DMS53 (cell line): ENCODE data around the gene CTTNBP2.

ENCODE experiments used
- DNase-seq: peaks from one replicate; lab custom pipeline; 2025; lab: John Stamatoyannopoulos, UW

The CTTNBP2 gene

DNA sequence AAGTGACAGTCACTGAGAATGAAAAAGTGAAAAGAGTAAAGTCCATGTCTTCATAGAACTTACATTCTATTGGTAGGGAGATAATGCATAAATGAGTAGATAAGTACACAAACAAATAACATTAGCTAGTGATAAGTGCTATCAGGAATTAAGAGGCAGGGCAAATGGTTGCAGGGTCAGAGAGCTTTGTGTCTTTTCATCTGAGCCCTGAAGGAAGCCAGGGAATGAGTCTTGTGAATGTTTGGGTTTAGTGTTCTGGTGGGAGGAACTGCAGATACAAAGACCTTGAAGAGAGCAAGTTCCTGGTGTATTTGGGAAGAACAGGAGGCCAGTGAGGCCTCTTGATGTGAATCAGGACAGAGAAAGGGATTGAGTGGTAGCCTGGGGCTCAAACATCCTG lies 183.8 kb downstream of the CTTNBP2 start:
- no peak for DNase-seq

DNA sequence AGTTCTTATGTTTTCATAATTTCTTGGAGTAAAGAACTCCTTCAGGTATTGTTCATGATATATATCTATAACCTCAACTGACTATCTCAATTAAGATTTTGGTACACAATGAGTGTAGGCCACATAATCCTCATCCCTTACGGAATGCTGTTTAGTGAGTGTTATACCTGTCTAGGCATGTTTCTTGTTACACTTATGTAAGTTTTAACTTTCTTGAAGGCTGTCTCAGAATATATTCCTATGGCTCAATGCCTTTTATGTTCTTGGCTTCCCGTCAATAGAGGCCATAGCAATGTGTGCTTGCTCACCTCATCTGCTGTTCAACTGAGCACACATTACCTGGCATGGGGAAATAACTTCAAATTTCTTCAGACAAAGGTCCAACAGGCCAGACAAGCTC lies 185.1 kb downstream of the CTTNBP2 start:
- no peak for DNase-seq

DNA sequence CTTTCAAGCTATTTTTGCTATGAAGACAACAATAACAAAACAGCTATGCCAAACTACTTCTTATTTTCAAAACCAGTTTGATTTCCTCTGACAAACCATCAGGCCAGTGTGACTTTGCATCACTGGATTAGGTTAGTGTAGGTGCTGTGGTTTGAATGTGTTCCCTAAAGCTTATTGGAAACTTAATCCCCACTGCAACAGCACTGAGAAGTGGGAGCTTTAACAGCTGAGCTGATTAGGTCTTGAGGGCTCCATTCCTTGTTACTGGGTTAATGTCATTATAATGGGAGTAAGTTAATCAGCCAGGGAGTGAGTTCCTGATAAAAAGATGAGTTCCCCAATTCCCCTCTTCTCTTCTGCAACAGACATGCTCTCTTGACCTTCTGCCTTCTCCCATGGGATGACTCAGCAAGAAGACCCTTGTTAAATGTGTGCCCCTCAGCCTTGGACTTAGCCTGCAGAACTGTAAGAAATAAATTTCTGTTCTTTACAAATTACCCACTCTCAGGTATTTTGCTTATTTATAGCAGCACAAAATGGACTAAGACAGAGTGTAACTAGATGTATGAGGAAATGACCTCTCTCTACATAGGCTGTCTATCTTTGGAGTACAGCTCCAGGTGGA lies 186.8 kb downstream of the CTTNBP2 start:
- DNase-seq: peak; percentile 25

GRCh38 chr7:117685795-117686194 lies 187.4 kb downstream of the CTTNBP2 start:
- DNase-seq: no peak

DNA sequence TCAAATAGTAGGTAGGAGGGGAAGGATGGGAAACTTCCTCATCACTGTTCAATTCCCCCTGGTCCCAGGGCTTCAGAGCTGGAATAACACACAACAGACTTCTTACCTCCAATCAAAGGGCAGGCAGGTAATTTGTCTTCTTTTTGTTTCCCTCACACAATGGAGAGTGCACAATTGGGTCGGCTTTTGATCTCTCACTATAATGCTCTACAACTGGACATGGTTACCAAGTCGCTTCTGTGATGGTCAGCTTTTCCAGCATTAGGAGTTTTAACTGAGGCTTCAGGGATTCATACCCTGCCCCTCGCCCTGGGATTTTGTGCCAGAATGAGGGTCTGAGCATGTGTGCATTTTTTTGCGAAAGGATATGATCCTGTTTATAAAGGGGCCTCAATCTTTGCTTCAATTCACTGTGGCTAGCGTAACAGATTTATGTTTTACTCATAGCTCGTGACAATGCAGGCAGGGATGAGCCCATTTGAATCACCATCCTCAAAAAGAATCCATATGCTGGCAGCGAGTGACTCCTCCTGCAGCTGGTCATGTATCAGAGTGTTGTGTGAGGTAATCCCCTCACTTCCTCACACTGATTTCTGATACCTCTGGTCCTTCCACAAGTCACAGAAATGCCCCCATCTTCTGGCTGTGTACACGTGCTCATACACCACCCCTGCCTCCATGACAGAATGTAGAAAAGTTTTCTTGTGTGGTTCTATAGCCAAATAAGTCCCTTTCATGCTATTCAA lies 189.6 kb downstream of the CTTNBP2 start:
- no peak for DNase-seq

DNA sequence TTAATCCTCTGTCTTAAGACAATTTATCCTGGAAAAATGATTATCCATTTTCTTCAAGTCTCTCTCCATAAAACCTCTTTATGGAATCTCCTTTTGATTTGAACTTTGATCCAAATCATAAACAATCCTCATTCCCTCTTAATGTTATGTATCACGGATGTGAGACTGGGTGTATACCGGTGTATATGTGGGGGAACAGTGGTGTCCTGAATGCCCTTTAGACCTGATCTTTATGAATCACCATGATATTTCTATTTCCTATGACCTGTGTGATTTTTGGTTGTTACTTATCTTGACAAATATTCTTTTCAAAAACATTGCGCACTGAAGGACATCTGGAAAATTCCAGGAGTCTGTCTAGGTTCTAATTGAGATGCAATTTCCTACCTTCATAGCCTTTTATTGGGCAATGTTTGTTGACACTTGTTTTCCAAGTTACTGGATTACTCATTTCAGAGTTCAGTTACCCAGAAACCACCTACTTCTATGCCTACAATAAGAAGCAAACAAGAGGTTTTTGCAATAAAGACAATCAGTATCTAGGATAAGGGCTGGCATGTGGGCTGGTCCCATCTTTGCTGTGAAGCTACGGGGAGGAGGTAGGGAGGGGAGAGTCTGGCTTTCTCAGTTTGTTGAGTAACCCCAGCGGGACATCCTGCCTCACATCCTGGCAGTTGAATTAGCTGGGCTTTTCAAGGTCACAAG lies 190.4 kb downstream of the CTTNBP2 start:
- DNase-seq: peak; percentile 30

DNA sequence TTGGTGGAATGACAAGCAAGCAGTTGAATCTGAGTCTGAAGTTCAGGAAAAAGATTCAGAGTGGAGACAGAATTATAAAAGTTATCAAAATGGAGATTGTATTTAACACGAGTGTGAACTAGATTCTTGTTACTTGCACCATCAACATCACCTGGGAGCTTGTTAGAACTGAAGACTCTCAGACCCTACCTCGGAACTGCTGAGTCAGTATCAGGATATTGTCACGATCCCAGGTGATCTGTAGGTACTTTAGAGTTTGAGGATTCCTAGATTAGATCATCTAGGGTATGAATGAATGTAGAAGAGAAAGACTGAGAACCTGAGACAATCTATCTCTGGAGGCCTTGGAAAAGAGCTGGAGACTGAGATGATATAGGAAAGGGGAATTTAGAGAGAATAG lies 194.1 kb downstream of the CTTNBP2 start:
- DNase-seq: no peak

DNA sequence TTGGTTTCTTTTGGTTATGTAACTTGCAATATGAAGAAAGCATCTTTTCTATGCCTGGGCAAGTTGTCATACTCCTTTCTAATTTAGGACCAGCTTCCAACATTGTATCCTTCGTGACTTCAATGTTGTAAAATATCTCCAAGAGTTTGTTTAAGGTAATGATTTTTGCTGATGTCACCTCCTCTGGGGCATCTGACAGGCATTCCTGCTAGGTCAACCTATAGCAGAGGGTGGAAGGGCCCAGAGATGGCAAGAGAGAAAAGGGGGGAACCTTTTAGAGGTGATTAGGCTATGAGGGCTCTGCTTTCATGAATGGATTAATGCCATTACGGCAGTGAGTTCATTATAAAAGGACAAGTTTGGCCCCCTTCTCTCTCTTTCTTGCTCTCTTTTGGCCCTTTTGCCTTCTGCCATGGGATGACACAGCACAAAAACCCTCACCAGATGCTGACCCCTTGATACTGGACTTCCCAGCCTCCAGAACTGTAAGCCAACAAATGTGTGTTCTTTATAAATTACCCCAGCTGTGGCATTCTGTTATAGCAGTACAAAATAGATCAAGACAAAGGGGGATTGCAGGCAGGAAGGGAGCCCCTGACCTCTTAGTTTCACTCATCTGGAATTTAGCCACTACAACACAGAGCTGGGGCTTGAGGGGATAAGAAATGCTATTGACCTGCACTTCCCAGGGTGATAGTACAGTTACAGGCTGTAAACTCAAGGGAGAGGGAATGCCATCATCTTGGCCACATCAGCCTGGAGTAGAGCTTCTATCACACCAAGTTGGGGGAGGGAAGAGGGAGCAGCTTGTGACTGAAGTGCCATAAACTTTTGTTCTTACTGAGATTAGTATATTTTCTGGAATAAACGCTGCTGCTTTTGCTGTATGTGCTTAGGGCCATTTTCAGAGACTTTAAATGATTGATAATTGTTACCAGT lies 197.5 kb downstream of the CTTNBP2 start:
- peak; percentile 17 for DNase-seq

DNA sequence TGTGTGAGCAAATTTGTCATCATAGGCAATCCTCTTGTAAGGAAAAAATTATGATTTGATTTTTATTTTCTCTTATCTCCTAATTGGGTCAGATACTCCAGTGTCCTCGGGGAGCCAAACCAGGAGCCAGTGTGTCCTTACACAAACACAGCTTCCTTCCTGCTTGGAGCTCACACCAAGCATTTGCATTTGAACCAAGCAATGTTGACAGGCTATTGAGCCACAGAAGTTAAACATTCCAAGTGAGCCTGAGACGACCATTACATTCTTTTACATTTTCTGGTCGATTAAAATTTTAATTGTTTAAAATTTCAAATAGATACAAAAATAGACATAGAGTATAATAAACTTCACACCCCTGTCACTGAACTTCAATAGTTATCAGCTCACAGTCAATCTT lies 198.6 kb downstream of the CTTNBP2 start:
- DNase-seq: peak; percentile 63

GRCh38 chr7:117673839-117674238 lies 199.4 kb downstream of the CTTNBP2 start:
- peak; percentile 88 for DNase-seq

- DNase-seq: peak; percentile 98
These were observed 199.9 kb downstream of the CTTNBP2 start for GRCh38 chr7:117673367-117673766.

DNA sequence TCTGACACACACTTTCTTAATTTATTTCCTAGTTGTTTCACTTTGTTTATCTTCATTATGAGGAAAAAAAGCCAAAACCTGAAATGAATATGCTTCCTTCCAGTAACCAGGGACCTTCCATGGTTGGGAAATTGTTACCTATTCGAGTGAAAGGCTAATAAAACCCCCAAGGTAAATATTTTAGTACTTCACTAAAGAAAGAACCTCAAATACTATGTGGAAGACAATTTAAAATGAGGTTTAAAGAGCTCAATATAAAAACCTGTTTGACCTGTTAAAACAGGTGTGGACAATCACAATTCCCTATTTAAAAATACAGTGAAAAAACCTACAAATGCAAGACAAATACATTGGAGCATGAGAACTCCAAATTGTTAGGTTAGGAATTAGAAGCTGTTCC lies 200.8 kb downstream of the CTTNBP2 start:
- DNase-seq: peak; percentile 84

GRCh38 chr7:117669818-117670217 lies 203.4 kb downstream of the CTTNBP2 start:
- no peak for DNase-seq

GRCh38 chr7:117667456-117667855 lies 205.8 kb downstream of the CTTNBP2 start:
- DNase-seq: no peak

- DNase-seq: no peak
These were observed 206.6 kb downstream of the CTTNBP2 start for GRCh38 chr7:117666689-117667088.

GRCh38 chr7:117666031-117666430 lies 207.2 kb downstream of the CTTNBP2 start:
- DNase-seq: peak; percentile 78

DNA sequence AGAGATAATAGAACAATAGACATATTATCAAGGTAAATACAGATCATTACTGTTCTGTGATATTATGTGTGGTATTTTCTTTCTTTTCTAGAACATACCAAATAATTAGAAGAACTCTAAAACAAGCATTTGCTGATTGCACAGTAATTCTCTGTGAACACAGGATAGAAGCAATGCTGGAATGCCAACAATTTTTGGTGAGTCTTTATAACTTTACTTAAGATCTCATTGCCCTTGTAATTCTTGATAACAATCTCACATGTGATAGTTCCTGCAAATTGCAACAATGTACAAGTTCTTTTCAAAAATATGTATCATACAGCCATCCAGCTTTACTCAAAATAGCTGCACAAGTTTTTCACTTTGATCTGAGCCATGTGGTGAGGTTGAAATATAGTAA lies 207.9 kb downstream of the CTTNBP2 start:
- no peak for DNase-seq

GRCh38 chr7:117664047-117664446 lies 209.2 kb downstream of the CTTNBP2 start:
- DNase-seq: no peak

- DNase-seq: peak; percentile 15
These were observed 211.9 kb downstream of the CTTNBP2 start for GRCh38 chr7:117661328-117661727.
